ENCODE data around the gene MAGEB17.
A peak's percentile ranks its signal among the peaks of the same experiment; 100 is the strongest.
"Not testable (repeated sequence)": the region's sequence is repeated elsewhere in the genome, so short reads cannot be mapped to it uniquely, and the experiment has no call there.

MAGEB17 gene, protein sequence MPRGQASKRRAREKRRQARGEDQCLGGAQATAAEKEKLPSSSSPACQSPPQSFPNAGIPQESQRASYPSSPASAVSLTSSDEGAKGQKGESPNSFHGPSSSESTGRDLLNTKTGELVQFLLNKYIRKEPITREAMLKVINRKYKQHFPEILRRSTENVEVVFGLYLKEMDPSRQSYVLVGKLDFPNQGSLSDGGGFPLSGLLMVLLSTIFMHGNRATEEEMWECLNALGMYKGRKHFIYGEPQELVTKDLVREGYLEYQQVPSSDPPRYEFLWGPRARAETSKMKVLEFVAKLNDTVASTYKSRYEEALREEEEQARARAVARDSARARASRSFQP

GRCh38 chrX:16167181-16167580 is at the start of gene MAGEB17:
Gene MAGEB17 (plus strand): TSS chrX:16167481. CDS start chrX:16170383, 2,902 bp downstream.
- DNase-seq (ENCODE audit: low read depth, low spot score) = no peak

DNA sequence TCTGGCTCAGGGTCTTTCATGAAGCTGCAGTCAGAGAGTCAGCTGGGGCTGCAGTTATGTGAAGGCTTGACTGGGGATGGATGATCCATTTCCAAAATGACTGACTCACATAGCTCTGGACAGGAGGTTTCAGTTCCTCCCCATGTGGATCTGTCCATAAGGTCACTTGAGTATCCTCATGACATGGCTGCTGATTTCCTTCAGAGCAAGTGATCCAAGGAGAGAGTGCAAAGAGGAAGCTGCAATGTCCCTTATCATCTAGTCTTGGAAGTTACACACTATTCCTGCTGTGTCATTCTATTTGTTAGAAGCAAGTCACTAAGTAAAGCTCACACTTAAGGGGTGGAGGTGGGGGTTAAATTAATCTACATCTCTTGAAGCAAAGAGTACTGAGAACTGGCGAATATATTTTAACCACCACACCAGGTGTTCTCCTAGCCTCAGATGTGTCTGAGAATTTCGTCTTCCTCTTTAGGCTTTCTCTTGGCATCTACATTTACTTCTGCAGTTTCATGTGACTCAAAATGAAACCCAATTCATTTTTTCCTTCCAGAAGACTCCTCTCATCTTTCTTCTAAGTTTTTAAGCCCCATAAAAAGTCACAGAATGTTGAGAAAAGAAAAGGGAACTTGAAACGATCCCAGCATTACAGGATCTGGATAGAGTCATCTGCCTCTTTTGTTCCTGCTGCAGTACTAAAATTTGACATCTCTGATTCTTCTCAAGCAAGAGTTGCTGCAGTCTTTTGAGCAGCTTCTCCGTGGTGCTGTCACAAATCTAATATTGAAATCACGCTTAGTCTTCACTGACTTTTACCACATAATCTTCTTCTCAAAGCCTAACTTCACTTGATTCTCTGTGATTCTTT is 47.7 kb upstream of the MAGEB17 start:
- DNase-seq (ENCODE audit: low read depth, low spot score) = no peak

- no peak for DNase-seq (ENCODE audit: low read depth, low spot score)
Observed at GRCh38 chrX:16120431-16120830, 46.9 kb upstream of the MAGEB17 start.

GRCh38 chrX:16123222-16123786 is 44.0 kb upstream of the MAGEB17 start, which contains the start of gene GRPR:
Gene GRPR (plus strand): TSS chrX:16123565. CDS start chrX:16123954, 389 bp downstream.
- peak; percentile 91 for DNase-seq (ENCODE audit: low read depth, low spot score)

DNA sequence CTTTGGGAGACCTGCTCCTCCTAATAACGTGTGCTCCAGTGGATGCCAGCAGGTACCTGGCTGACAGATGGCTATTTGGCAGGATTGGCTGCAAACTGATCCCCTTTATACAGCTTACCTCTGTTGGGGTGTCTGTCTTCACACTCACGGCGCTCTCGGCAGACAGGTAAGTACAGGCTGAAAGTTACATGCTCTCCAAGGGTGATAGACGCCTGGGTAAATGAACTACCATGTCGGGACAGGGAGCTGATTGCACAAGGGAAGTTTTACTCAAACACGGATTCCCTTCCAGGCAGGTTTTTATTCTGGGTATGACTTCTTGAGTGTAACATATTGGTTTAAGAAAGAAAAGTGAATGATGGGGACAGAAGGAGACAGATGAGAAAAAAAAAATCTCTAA is 43.1 kb upstream of the MAGEB17 start:
- DNase-seq (ENCODE audit: low read depth, low spot score) = no peak

- DNase-seq (ENCODE audit: low read depth, low spot score) = no peak
Observed at GRCh38 chrX:16125520-16126149, 41.6 kb upstream of the MAGEB17 start.

- DNase-seq (ENCODE audit: low read depth, low spot score) = no peak
Observed at GRCh38 chrX:16130707-16131106, 36.6 kb upstream of the MAGEB17 start.

- DNase-seq (ENCODE audit: low read depth, low spot score) = peak; percentile 34
Observed at GRCh38 chrX:16134936-16135335, 32.3 kb upstream of the MAGEB17 start.

DNA sequence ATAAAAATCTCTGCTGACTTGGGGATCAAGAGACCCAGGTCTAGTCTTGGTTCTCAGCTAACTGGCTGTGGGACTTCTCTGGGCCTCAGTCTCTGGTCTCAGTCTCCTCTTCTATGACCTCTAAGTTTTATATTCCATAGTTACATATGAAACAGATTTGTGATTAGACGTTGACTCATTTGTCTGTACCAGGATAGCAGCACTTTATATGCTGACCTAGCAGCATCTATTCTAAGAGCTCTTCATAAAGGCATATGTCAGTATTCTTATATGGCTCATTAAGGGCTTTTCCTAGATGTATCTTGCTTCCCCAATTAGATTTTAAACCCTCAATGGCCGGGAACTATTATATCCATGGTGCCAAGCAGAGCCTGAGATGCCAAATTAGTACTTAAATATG is 31.2 kb upstream of the MAGEB17 start:
- no peak for DNase-seq (ENCODE audit: low read depth, low spot score)

GRCh38 chrX:16137416-16138107 is 29.7 kb upstream of the MAGEB17 start:
- no peak for DNase-seq (ENCODE audit: low read depth, low spot score)

- no peak for DNase-seq (ENCODE audit: low read depth, low spot score)
Observed at GRCh38 chrX:16138108-16138427, 29.2 kb upstream of the MAGEB17 start.

DNA sequence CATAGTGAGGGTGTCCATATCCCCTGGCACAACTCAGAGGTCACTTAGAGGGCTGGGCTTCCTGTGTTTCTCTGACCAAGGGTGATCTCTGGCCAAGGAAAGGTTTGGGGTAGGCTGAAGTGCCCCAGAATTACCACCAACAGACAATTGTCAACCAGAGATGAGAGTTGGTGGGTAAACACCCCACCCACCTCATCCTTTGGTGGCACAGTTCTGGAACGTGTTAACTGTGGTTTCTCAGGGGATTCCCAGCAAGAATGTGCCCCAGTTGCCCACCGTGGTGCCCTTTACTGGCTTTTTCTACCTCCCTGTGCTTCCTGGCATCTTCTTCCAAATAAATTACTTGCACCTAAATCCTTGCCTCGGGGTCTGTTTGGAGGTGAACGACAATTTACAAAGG is 26.8 kb upstream of the MAGEB17 start:
- DNase-seq (ENCODE audit: low read depth, low spot score) = no peak

DNA sequence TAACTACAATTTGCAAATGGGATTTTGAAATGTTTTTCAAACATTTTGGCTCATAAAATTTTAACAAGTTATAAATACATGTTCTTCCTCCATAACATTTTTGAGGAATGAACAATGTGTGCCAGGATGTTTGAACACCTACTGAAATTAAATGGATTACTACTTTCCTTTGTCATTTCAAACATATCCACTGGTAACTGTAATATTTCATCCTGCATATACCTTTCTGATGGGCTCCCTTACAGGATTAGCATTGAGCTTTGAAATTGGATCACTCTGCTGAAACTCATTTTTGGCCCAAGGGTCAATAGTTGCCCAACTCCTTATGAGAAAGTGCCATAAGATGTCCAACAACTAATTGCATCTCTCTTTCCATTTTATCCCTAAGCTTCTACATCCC is 26.3 kb upstream of the MAGEB17 start:
- DNase-seq (ENCODE audit: low read depth, low spot score) = no peak

DNA sequence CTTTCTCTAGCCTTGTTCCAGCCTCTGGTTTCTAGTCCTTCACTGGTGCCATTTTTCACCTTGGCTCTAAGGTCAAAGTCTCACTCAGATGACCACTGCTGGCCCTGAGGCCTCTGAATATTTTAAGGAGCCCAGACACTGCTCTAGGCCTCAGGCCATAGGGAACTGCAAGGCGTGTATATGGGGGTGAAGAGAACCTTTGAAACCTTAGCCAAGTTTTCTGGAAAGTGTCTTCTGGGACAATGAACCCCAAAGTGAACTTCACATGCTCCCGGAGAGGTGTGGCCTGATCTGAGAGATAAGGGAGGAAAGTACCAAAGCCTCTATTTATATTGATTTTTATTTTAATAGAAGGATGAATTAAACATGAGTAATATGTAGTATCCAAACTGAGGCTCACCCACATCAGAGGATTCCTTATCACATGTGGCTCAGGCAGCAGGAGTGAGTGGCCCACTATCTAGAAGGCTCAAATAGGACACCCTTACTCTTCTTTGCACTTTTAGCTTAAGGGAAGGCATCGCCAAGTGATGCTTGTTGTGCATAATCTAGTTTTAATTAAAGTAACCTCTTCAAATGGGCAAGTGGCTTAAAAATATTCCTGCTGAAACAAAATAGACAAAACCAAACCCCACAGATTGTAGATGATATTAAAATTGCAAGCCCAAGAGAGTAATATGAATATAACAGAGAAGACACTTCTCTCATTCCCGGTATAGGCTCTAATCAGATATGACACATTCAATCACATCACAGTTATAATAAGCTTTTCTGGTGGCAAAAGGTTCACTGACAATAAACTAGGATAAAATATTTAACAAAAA is 25.6 kb upstream of the MAGEB17 start:
- no peak for DNase-seq (ENCODE audit: low read depth, low spot score)

- DNase-seq (ENCODE audit: low read depth, low spot score) = no peak
Observed at GRCh38 chrX:16142246-16142558, 25.1 kb upstream of the MAGEB17 start.

DNA sequence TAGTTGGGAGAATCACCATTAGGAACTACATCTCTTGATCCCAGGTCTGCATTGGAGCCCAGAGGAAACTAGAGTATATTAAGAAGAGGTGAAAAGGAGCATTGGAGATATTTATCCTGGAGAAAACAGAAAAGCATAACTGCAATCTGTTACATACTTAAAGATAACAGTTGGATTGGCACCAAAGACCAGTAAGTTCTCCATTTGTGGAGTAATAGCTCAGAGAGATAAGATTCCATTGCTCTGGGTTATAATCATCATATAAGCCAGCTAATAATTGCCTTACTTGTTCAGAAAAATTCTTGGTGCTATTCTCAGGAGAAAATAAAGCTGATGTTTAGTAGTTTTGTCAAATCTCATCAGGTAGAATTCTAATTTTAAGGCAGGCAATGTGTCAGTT is 23.3 kb upstream of the MAGEB17 start:
- DNase-seq (ENCODE audit: low read depth, low spot score) = no peak

GRCh38 chrX:16144420-16144819 is 22.9 kb upstream of the MAGEB17 start:
- peak; percentile 44 for DNase-seq (ENCODE audit: low read depth, low spot score)

DNA sequence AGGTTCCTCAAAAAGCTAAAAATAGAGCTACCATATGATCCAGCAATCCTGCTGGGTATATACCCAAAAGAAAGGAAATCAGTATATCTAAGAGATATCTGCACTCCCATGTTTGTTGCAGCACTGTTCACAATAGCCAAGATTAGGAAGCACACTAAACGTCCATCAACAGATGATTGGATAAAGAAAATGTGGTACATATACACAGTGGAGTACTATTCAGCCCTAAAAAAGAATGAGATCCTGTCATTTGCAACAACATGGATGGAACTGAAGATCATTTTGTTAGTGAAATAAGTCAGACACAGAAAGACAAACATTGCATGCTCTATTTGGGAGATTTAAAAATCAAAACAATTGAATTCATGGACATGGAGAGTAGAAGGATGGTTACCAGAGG is 22.2 kb upstream of the MAGEB17 start:
- DNase-seq (ENCODE audit: low read depth, low spot score) = not testable (repeated sequence)

DNA sequence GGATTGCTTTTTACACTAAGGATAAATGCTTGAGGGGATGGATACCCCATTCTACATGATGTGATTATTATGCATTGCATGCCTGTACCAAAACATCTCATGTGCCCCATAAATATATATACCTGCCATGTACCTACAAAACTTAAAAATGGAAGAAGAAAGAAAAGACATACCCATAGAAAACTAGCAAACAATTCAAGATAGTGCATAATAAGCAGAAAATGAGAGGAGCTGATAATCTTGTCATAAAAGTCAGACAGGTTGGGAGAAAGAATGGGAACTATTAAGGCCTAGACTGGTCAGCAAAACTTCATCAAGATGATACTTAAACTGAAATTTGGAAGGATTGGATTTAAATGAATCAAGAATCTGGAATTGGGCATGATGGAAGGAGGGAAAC is 21.6 kb upstream of the MAGEB17 start:
- no peak for DNase-seq (ENCODE audit: low read depth, low spot score)

GRCh38 chrX:16148896-16149295 is 18.4 kb upstream of the MAGEB17 start:
- DNase-seq (ENCODE audit: low read depth, low spot score) = no peak

DNA sequence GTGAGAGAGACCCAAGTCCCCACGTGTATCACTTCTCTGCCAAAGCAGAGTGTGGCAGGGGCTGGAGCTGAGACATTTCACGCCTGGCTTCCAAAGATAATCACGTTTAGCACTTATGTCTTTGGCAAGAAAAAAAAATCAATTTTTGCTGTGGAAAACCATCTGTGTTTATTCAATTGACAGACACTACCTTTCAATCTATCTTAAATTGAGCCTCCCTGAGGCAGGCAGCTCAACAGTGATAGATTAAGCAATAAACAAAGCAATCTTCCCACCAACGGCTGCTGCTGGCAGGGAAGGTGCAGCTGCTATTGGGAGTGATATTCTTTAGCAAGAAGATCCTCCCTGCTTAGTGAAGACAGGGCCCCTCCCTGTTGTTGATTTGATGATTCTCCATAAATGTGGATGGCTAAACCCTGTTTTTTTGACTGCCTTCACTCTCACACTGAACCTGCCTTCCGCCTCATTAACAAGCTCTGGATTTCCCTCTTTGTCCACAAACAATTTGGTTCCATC is 11.6 kb upstream of the MAGEB17 start:
- no peak for DNase-seq (ENCODE audit: low read depth, low spot score)

All from astrocyte of the hippocampus (primary cell).